Measurements from ENCODE around the gene ZNF304. TPM values are rescaled to one million over a fixed set of nuclear protein-coding genes. Genes with fewer than 3 reads are reported as not detected.

The ZNF304 gene
- 10.2 TPM for total RNA-seq

DNA sequence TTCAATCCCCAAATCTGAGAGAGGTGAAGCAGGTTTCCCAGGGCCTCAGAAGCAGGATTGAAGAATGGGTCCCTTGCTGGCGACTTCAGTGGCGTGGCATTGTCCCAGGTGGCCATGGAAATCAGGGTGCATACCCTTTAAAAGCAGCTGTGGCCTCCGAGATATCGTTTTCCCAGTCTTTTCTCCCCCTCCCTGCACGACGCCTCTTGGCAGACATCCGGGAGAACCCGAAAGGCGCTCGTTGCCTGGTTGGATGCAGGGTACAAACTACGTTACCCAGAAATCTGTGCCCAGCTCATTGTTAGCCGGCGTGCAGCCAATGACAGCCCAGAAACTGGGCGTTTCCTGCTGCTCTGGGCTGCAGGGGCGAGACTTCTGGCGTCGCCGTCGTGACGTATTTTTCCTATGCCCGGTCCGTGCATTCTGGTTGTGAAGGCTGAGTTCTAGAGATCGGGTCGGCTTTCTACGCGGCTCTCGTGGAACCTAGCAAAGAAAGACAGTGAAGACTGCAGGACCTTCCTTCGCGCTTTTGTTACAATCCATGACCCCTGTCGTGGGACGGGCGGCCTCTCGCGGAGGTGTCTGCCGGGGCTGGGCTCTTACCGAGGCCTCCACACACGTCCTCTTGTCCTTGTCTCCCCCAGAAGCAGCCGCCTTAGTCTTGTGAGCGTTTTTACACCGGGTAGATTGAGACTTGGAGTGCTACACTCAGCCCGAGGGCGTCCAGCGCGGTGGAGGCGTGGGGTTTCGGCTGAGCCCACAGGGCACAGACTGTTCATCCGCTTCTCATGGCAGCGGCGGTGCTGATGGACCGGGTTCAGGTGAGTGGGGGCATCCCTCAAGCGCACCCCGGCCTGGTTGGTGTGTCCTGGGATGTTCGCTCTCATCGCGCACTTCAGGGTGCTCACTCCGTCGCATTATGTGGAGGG is at the start of gene ZNF304:
ZNF304 (plus strand) TSS at position 395 of the 929 bp plus-strand sequence; CDS start at position 789, 394 bp downstream.
- peak; percentile 97 for DNase-seq

- no peak for DNase-seq
Observed at GRCh38 chr19:57302020-57302465, 49.0 kb upstream of the ZNF304 start.

- no peak for DNase-seq
Observed at GRCh38 chr19:57302727-57303401, 48.2 kb upstream of the ZNF304 start.

- no peak for DNase-seq
Observed at GRCh38 chr19:57305056-57305455, 46.0 kb upstream of the ZNF304 start.

- no peak for DNase-seq
Observed at GRCh38 chr19:57308514-57308913, 42.6 kb upstream of the ZNF304 start.

GRCh38 chr19:57310792-57311191 is 40.3 kb upstream of the ZNF304 start:
- DNase-seq, result no peak

DNA sequence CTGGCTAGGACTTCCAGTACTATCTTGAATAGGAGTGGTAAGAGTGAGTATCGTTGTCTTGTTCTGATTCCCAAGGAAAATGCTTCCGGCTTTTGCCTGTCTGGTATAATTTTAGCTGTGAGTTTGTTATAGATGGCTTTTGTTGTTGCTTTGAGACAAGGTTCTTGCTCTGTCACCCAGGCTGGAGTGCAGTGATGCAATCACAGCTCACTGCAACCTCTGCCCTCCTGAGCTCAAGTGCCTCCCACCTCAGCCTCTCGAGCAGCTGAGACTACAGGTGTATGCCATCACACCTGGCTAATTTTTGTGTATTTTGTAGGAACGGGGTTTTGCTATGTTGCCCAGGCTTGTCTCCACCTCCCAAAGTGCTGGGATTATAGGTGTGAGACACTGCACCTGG is 36.9 kb upstream of the ZNF304 start:
- no peak for DNase-seq

- DNase-seq, result no peak
Observed at GRCh38 chr19:57317503-57317902, 33.6 kb upstream of the ZNF304 start.

GRCh38 chr19:57319869-57320179 is 31.2 kb upstream of the ZNF304 start:
- DNase-seq, result no peak

DNA sequence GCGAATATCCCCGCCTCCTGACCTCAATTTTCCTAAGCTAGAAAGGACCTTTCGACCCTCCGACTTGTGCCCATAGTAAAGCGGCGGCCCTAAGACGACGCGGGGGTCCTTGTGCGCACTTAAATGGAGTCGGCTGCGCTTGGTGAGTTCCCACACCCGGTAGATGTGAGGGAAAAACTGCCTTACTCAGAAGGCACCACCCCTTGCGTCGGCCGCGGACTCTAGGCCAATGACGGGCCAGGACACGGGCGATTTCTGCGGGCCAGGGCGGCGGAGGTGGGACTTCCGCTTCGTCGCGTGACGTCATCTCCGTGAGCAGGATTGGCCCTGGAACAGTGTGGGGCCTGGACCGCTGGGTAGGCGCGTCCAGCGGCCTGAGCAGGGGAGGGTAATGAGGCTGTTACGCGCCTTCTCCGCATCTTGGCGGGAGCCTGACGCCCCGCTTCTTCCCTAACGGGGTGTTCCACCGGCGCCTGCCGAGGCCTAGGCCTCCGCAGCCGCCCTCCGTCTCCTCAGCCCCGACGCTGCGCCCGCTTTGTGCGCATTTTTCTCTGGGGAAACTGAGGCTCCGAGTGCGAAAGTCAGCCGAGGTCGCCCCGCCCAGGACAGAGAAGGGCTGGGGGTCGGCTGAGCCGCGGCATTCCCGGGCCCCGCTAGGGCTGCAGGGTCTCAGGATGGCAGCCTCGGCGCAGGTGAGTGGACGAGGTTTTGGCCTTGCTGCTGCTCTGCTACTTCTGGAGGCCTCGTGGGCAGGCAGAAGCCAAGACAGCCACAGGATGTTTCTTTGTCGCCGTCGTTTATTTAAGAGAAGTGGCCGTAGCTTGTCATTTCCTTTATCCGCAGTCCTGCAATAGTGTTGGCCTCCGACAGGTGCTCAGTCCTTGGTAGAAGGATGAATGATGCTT is 30.6 kb upstream of the ZNF304 start, which contains the start of gene ZNF543:
ZNF543 (plus strand) TSS at position 293 of the 905 bp plus-strand sequence; CDS start at position 675, 382 bp downstream.
- peak; percentile 94 for DNase-seq

DNA sequence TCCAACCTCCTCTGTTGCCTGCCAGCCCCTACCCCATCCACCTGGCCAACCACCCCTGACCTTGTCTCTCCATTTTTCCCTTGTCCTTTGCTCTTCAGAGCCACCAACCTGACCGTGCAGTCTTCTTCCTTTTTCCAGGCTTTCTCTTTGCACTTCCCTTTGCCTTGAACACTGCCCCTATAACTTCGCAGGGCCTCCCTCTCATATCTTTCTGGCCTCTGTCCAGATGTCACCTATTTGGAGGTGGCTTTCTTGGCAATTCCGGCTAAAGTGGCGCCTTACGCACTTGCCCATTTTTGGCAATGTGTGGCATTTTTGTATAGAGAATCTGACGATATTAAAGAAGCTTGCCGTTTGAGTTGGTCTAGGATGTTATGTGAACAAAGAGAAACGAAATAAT is 30.0 kb upstream of the ZNF304 start:
- no peak for DNase-seq

DNA sequence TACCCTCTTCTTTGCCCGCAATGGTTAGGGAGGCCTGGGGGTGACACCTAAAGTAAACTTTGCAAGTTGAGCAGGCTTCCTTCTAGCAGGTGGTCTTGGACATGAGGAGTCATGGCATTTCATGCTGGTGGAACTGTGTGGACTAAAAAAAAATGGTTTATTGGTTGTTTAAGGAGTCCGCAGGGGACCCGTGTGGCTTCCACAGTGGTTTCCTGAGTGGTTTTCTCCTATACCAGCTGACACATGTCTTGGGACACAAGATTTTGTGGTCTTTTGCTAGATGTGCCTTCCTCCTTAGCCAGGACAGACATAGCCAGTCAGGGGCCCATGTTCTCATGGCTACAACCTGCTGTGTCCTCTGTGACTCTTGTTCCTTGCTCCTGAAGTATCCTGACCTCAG is 29.3 kb upstream of the ZNF304 start:
- DNase-seq, result no peak

DNA sequence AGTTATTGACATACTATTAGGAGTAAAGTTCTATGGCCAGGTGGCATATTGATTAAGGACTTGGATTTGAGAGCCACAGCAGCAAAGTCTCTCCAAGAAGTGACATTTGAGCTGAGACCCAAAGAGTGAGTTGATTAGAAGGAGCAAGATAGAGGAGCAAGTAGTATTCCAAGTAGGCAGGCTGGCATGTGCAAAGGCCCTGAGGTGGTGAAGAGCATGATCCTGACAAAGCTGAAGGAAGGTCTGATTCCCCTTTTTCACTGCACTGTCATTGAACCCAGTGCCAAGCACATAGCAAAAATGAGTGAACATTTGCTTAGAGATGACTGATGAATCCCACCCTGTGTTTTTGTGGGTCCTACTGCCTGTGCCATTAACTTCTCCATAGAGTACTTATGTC is 26.1 kb upstream of the ZNF304 start:
- DNase-seq, result no peak

GRCh38 chr19:57327993-57328392 is 23.1 kb upstream of the ZNF304 start:
- DNase-seq, result no peak

GRCh38 chr19:57334191-57334590 is 16.9 kb upstream of the ZNF304 start:
- DNase-seq, result peak; percentile 15

DNA sequence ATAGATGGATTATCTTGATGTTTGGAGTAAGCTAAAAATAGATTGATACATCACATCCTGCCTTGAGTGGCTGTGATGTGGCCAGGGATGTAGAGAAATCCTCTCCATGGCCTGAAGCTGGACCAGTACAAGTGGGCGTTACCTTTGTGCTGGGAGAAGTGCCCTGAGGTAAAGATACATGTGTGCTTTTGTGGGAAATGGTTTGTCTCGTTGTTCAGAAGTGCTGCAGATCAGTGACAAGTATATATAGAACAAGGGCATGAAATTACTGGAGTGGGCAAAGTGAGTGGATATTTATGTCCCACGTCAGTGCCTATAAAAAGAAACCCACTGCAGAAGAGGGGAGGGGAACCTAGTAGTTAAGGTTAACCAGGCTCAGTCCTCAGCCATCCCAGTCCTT is 12.2 kb upstream of the ZNF304 start:
- DNase-seq, result no peak

GRCh38 chr19:57342582-57342981 is 8.5 kb upstream of the ZNF304 start:
- no peak for DNase-seq

GRCh38 chr19:57348136-57348535 is 2.9 kb upstream of the ZNF304 start:
- DNase-seq, result no peak

DNA sequence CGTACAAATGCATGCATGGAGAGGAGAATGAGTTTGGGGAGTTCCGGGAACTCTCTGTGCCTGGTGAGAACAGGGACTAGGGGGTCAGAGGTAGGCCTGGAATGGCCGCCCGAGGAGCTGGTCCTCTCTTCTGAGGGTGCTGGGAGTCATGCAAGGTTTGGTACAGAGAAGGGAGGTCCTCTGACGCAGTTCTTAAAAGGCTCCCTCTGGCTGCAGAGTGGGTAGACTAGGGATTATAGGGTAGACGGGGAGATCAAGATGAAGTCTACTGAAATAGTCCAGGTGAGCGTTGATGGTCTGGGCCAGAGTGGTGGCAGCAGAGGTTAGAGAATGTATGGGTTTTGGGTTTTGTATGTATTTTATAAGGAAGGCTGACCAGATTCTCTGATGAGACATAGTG is 796 bp downstream of the ZNF304 start:
- no peak for DNase-seq

DNA sequence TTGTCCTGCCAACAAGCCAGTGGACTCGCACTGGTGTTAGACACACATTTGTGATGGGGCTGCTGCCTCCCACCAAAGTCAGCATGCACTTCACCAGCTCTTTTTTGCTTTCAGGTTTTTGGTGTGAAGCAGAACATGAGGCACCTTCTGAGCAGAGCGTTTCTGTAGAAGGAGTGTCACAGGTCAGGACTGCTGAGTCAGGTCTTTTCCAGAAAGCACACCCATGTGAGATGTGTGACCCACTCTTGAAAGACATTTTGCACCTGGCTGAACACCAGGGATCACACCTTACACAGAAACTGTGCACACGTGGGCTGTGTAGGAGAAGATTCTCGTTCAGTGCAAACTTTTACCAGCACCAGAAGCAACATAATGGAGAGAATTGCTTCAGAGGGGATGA is 4.8 kb downstream of the ZNF304 start:
- no peak for DNase-seq

DNA sequence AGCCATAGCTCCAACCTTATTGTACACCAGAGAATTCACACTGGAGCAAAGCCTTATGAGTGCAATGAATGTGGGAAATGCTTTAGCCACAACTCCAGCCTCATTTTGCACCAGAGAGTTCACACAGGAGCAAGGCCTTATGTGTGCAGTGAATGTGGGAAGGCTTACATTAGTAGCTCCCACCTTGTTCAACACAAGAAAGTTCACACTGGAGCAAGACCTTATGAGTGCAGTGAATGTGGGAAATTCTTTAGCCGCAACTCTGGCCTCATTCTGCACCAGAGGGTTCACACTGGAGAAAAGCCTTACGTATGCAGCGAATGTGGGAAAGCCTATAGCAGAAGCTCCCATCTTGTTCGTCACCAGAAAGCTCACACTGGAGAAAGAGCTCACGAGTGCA is 6.3 kb downstream of the ZNF304 start:
- no peak for DNase-seq

DNA sequence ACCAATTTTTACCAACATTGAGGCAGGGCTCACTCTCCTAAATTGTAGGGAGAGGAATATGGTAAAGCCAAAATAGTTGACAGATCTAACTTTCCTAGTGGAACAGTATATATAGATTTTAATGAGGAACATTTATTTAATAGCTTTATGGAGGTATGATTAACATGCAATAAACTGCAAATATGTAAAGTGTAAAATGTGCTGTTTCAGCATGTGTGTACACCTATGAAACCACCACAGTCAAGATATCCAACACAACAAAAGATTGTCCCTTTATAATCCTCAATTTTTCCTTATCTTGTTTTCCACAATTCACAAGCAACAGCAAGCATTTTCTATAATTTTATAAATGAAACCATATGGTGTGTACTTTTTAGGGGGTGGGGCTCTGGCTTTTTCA is 8.2 kb downstream of the ZNF304 start:
- DNase-seq, result no peak

- DNase-seq, result peak; percentile 14
Observed at GRCh38 chr19:57362419-57362818, 11.3 kb downstream of the ZNF304 start.

All from skin of body (tissue), 2 donors.